Smooth muscle cell of the umbilical artery (primary cell): ENCODE data around the gene NSD2. TPM values are rescaled to one million over a fixed set of nuclear protein-coding genes. Genes with fewer than 3 reads are reported as not detected.

Experiments
- total RNA-seq: library from RNA; depleted of rRNA; stranded (reverse); fragments of >200 nt; gene quantifications from 2 replicates; pipeline ENCODE4 v1.2.3, GENCODE V29; 2014

NSD2 gene
- 28.2 and 88.2 TPM in 2 replicates for total RNA-seq

GRCh38 chr4:1870578-1871443 lies at the start of gene NSD2:
NSD2 (plus strand) TSS chr4:1871393; CDS start chr4:1900655, 29,262 bp downstream.

GRCh38 chr4:1856071-1856942 lies 14.9 kb upstream of the NSD2 start, which contains the start of gene LETM1:
LETM1 (minus strand) TSS chr4:1856156; CDS start chr4:1855950, 206 bp downstream.

GRCh38 chr4:2008921-2009650 lies 137.9 kb downstream of the NSD2 start, which contains the start of gene NELFA:
NELFA (minus strand) TSS chr4:2008974; CDS start chr4:2008959, 15 bp downstream.

Other genes starting within 250 kb of the NSD2 start
- gene FAM53A, start 187.1 kb upstream of the NSD2 start, total RNA-seq = 1.4 and 3.0 TPM in 2 replicates
- gene SLBP, start 159.1 kb upstream of the NSD2 start, total RNA-seq = 34.1 and 49.5 TPM in 2 replicates
- gene TMEM129, start 150.1 kb upstream of the NSD2 start, total RNA-seq = 51.2 and 59.1 TPM in 2 replicates
- gene TACC3, start 149.9 kb upstream of the NSD2 start, total RNA-seq = 1.8 and 14.1 TPM in 2 replicates
- 0.59 and 1.3 TPM in 2 replicates for gene FGFR3, start 78.1 kb upstream of the NSD2 start, total RNA-seq
- gene LETM1, start 15.2 kb upstream of the NSD2 start, total RNA-seq = 68.0 and 86.5 TPM in 2 replicates
- gene NELFA, start 137.6 kb downstream of the NSD2 start, total RNA-seq = 11.0 and 17.5 TPM in 2 replicates
- 0.14 and 0.30 TPM in 2 replicates for gene NAT8L, start 187.9 kb downstream of the NSD2 start, total RNA-seq